Thyroid gland (tissue), 4 donors: Measurements from ENCODE around the gene KCNJ3.

Source experiments
- POLR2A ChIP-seq, 2 donors: fragments of 450-650 bp; IDR thresholded peaks; one replicate each; pipeline ENCODE4 v1.6.1; 2017; ENCODE audit warnings: antibody characterized with exemption in 2 of 2, mild to moderate bottlenecking in 2 of 2, moderate library complexity in 1 of 2
- TF ChIP-seq, protein P1 (sequence below), 6 experiments: fragments of 200-600 bp in 3 of 6; fragments of 450-650 bp in 3 of 6; sonication (generic) in 3 of 6; IDR thresholded peaks; one replicate each; pipeline ENCODE4 v1.5.1; 2016 to 2019; ENCODE audit warnings: antibody characterized with exemption in 6 of 6, mild to moderate bottlenecking in 2 of 6, inconsistent platforms in 1 of 6, moderate library complexity in 1 of 6

DNA sequence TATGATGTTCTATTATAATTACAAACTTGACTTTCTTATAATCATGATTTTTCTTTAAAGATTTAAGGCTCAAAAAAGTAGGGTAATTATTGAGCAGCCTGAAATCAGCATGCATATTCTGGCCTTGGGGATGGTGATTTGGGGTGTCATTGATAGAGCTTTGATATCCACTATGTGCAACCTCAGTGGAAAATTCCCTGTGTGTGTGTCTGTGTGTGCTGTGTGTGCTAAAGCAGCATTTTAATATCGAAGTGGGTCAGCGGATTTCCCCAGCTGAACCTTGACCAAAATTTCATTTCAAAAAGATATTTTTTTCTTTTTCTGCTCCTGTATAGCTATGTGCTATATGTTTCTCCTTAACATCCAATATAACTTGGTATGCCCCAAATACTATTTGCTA lies 11.6 kb downstream of the KCNJ3 start:
- no peak for TF ChIP-seq POLR2A (IDR thresholded peaks at IDR 0.05)
- TF ChIP-seq, protein P1, sequence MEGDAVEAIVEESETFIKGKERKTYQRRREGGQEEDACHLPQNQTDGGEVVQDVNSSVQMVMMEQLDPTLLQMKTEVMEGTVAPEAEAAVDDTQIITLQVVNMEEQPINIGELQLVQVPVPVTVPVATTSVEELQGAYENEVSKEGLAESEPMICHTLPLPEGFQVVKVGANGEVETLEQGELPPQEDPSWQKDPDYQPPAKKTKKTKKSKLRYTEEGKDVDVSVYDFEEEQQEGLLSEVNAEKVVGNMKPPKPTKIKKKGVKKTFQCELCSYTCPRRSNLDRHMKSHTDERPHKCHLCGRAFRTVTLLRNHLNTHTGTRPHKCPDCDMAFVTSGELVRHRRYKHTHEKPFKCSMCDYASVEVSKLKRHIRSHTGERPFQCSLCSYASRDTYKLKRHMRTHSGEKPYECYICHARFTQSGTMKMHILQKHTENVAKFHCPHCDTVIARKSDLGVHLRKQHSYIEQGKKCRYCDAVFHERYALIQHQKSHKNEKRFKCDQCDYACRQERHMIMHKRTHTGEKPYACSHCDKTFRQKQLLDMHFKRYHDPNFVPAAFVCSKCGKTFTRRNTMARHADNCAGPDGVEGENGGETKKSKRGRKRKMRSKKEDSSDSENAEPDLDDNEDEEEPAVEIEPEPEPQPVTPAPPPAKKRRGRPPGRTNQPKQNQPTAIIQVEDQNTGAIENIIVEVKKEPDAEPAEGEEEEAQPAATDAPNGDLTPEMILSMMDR (IDR thresholded peaks at IDR 0.05), result no peak
